T-helper 2 cell treated with Interferon-gamma antibody and Interleukin-4, amounts not matched to agents 5 μg/mL and 100 μg/mL, for 36 hours (primary cell): ENCODE measurements around the gene CEBPG.

Experiments used
- DNase-seq: peaks from one replicate; pipeline ENCODE4 v3.0.0; 2021; ENCODE audit warnings: low spot score
- H3K27ac Mint-ChIP-seq: one replicate; pipeline ENCODE4 v1.8.0; 2021; ENCODE audit warnings: mild to moderate bottlenecking, mixed read lengths
- H3K27me3 Mint-ChIP-seq: one replicate; pipeline ENCODE4 v1.8.0; 2021; ENCODE audit warnings: low read depth, mixed read lengths
- H3K36me3 Mint-ChIP-seq: one replicate; pipeline ENCODE4 v1.8.0; 2021; ENCODE audit warnings: low read depth, mixed read lengths
- H3K4me1 Mint-ChIP-seq: one replicate; pipeline ENCODE4 v1.8.0; 2021; ENCODE audit warnings: low read depth, mixed read lengths
- H3K4me3 Mint-ChIP-seq: one replicate; pipeline ENCODE4 v1.8.0; 2022; ENCODE audit warnings: mild to moderate bottlenecking, moderate library complexity, mixed read lengths
- H3K9me3 Mint-ChIP-seq: one replicate; pipeline ENCODE4 v1.8.0; 2021; ENCODE audit warnings: mixed read lengths

Gene CEBPG

DNA sequence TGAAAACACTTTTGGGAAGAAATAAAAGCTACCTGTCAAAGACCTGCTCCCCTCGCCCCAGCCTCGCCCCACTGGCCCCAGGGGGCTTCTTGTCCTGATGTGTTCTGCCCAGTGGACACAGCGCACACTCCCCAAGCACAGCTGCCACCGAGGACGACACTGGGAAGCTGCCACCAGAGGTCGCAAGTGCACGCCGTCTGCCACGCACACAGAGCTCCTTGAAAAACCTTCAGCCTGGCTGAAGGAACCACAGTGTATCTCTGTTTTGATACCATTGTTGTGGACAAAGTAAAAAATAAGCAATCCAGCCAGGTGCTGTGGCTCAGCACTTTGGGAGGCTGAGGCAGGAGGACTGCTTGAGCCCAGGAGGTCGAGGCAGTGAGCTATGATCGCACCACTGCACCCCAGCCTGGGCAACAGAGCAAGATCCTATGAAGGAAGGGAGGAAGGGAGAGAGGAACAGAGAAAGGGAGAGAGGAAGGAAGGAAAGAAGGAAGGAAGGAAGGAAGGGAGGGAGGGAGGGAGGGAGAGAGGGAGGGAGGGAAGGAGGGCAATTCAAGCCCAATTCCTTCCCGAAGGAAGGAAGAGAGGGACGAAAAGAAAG, 57.3 kb downstream of the CEBPG start:
- Mint-ChIP-seq H3K9me3 (no peaks in the 10 kb centered on the region), H3K27ac (no peak overlapping the region), H3K4me1 (peaks cover 2% of the 10 kb centered on the region), H3K4me3 (no peak overlapping the region), H3K27me3 (peaks cover 2% of the 10 kb centered on the region), H3K36me3 (no peaks in the 10 kb centered on the region)
- DNase-seq: peak; percentile 40

DNA sequence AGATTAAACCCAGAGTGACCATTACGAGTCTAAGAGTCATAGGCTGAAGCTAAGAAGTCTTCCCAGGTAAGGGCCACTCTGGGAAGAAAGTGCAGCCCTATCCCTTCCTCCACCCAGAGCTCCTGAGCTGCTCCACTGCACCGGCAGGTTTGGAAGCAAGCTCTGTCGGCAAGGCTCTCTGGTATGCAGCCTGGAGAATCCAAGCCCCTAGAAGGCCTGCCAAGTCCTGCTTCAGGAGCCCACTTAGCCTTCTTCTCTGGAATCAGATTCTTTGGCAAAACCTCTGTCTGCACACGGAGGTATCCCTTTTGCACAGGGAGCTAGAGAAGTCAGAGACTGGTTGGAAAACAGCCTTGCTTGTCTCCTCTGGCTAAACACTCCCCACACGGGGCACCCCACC, 58.5 kb downstream of the CEBPG start:
- no peak for DNase-seq
- Mint-ChIP-seq H3K36me3 (no peaks in the 10 kb centered on the region), H3K4me1 (peaks cover 2% of the 10 kb centered on the region), H3K27ac (no peak overlapping the region), H3K4me3 (no peak overlapping the region), H3K27me3 (peaks cover 2% of the 10 kb centered on the region), H3K9me3 (no peaks in the 10 kb centered on the region)
